Measurements from ENCODE around the gene HECW1. TPM values are rescaled to one million over a fixed set of nuclear protein-coding genes. Genes with fewer than 3 reads are reported as not detected.
"Not testable (repeated sequence)": the region's sequence is repeated elsewhere in the genome, so short reads cannot be mapped to it uniquely, and the experiment has no call there.

The HECW1 gene
- polyA plus RNA-seq, 3 donors, result 6.6 to 7.0 (median 6.7) TPM

DNA sequence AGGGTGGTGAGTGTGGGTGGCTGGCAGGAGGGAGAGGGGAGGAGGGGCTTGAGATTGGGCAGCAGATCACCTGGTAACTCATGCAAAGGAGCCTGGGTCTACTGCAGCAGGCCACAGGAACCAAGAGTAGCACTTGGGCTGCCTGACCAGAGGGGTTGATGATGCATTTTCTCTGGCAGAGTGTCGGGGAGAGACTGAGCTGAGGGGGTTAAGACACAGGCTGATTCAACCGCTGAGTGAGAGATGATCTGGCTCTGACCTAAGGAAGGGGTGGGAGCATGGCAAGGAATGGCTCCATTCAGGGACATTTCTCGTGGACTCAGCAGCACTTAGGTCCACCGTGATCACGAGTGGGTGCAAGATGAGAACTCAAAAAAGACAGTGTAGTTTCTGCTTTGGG is 355.0 kb downstream of the HECW1 start:
- no peak for DNase-seq (ENCODE audit: extremely low read depth in 1 of 11, low read depth in 9 of 11, low spot score in 4 of 11)

DNA sequence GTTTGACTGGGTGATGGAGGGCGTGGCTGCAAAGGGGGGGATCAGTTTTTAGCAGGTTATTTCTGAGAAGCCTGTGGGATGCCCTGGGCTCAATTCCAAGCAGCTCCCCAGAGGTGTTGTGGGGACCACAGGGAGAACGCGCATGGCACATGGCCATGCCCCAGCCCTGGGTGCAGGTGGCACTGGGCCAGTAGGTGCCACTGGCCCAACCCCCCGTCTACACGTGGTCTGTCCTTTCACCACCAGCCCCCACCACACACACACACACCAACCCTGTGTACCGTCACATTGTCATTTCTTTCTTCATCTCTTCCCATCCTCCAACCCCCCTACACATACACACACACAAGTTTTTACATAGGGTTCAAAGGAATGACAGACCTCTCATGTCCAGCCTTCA is 355.4 kb downstream of the HECW1 start:
- no peak for DNase-seq (ENCODE audit: extremely low read depth in 1 of 11, low read depth in 9 of 11, low spot score in 4 of 11)

DNA sequence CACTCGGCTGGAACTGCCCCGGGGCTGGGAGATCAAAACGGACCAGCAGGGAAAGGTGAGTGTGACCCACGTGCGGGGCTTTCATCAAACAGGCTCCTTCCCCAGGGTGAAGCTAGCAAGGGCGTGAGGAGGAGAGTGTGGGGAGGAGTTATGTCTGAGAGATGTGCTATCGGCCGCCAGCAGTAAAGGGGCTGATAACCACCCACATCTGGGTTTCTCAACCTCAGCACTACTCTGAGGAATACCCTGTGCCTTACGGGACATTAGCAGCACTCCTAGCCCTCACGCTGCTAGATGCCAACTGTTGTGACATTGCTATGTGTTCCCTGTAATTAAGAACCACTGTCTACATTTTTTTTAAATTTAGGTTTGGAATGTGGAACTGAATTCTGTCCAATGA is 356.6 kb downstream of the HECW1 start:
- DNase-seq (ENCODE audit: extremely low read depth in 1 of 11, low read depth in 9 of 11, low spot score in 4 of 11), result no peak

DNA sequence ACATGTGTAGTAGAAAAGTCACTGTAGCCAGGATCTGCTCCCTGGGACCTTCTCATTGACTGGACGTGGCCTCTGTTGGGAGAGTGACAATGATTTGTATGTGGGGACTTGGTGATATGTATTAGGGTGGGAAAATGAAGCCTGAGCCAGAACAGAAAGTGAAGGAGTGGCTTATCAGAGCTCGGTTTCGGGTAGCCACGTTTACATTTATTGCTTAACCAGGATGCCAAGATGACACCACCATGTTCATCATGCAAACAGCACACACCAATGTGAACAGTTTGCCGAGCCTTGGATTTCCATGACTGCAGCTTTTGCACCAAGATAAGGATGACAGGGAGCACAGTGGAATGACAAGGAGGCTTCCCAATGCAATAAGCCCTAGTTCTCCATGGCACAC is 357.7 kb downstream of the HECW1 start:
- DNase-seq (ENCODE audit: extremely low read depth in 1 of 11, low read depth in 9 of 11, low spot score in 4 of 11), result no peak

DNA sequence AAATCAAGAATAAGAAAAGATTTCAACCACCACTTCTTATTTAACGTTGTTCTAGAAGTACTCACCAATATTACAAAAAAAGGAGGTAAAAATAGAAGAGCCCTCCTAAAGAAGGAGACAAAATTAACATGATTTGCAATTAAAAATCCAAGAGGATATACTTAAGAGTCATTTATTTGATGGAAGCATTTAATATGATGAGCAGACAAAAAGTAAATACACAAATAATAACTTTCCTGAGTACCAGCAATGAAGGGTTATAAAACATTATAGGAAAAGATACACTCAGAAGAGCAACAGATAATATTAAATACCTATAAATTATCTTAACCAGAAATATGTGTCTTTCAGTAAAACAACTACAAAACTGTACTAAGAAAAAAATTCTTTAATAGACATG is 363.5 kb downstream of the HECW1 start:
- no peak for DNase-seq (ENCODE audit: extremely low read depth in 1 of 11, low read depth in 9 of 11, low spot score in 4 of 11)

DNA sequence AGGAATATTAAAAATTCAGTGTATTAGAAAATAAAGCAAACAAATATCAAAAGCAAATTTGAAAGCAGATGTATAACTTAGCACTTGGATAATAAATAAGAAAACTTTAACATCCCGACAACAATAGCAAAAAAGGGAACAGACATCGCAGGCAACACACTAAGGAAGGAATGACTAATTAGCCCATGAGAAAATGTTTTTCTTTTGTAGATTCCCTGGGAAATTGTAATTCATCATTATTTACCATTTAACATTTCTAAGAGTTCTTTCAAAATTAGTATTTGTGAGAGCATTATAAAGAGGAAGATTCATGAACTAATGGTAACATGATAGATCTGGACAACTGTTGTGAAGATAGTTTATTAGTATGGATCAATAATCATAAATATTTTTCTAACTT is 364.4 kb downstream of the HECW1 start:
- DNase-seq (ENCODE audit: extremely low read depth in 1 of 11, low read depth in 9 of 11, low spot score in 4 of 11), result no peak

DNA sequence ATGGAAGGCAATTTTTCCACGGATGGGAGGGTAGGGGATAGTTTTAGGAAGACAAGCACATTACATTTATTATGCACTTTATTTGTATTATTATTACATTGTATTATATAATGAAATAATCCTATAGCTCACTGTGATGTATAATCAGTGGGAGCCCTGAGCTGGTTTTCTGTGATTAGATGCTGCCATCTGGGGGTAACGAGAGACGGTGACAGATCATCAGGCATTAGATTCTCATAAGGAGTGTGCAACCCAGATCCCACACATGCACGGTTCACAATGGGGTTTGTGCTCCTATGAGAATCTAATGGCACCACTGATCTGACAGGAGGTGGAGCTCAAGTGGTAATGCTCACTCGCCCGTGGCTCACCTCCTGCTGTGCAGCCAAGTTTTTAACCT is 366.6 kb downstream of the HECW1 start:
- no peak for DNase-seq (ENCODE audit: extremely low read depth in 1 of 11, low read depth in 9 of 11, low spot score in 4 of 11)

DNA sequence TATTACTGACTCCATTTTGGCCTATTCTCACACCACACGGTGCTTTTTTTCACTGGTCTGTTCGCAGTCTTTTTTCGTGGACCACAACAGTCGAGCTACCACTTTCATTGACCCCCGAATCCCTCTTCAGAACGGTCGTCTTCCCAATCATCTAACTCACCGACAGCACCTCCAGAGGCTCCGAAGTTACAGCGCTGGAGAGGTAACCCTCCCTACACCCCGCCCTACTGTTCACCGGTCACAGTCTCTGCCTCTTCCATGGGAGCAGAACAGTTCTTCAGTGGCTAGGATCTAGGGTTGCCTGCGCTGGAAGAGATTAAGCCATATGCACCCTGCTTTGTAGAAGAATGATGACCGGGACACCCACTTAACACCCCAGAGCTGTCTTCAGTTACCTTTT is 367.1 kb downstream of the HECW1 start:
- DNase-seq (ENCODE audit: extremely low read depth in 1 of 11, low read depth in 9 of 11, low spot score in 4 of 11), result no peak

DNA sequence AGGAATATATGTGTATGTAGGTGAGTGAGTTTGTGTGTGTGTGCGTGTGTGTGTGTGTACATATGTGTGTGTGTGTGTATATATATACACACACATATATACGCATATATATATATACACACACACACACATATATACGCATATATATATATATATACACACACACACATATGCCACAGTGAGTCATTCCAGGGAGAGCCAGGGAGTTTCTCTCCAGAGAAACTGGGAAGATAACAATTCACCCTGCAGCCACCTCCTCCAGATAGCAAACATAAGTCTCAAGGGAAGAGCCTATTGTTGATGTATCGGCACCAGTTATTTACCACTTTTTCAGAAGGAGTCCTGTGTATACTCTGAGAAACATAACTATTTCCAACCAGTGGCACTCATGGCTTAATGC is 368.1 kb downstream of the HECW1 start:
- DNase-seq (ENCODE audit: extremely low read depth in 1 of 11, low read depth in 9 of 11, low spot score in 4 of 11), result no peak

DNA sequence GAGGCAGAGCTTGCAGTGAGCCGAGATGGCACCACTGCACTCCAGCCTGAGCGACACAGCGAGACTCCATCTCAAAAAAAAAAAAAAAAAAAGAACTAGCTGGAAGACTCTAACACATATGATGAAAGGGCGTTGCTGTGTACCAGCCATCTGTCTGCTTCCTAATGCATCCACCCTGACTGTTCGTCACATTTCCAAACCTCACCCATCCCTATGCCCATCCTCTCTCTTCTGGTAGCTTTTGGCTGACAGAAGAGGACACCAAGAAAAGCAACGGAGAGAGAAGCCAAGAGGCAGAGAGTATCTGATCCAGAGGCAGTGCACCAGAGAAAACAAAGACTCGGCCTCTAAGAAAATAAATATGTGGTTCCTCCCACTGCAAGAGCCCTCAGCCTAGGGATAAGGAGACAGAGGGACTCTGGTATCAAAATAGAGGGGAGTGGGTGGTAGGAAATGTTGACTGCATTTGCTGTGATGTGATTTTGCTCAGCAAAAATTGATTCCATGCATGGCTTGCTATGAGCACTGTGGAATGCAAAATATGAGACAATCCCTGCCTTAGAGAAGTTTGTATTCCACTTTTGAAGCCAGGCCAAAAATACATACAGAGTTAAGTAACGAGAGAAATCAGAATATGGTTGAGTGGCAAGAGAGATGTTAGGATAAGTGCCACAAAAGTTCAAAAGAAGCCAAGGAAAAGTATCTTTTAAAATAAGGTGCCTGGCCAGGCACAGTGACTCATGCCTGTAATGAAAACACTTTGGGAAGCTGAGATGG is 369.6 kb downstream of the HECW1 start:
- no peak for DNase-seq (ENCODE audit: extremely low read depth in 1 of 11, low read depth in 9 of 11, low spot score in 4 of 11)

DNA sequence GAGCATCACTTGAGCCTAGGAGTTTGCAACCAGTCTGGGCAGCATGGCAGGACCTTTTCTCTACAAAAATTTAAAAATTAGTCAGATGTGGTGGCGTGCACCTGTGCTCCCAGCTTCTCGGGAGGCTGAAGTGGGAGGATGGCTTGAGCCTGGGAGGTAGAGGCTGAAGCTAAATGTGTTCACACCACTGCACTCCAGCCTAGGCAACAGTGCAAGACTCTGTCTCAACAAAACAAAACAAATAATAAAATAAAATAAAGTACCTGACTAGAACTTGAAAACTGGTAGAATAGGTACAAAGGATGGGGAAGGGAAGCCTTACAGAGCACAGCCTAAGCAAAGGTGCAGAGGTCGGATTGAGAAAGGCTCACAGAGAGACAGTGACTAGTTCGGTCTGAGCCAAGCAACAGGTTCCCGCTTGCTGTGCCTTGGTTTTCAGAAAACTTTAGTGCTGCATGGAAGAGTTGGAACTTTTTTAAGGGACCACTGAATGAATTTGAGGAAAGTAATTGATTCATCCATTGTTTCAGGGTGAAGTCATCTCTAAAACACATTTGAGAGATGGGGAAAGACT is 370.3 kb downstream of the HECW1 start:
- no peak for DNase-seq (ENCODE audit: extremely low read depth in 1 of 11, low read depth in 9 of 11, low spot score in 4 of 11)

DNA sequence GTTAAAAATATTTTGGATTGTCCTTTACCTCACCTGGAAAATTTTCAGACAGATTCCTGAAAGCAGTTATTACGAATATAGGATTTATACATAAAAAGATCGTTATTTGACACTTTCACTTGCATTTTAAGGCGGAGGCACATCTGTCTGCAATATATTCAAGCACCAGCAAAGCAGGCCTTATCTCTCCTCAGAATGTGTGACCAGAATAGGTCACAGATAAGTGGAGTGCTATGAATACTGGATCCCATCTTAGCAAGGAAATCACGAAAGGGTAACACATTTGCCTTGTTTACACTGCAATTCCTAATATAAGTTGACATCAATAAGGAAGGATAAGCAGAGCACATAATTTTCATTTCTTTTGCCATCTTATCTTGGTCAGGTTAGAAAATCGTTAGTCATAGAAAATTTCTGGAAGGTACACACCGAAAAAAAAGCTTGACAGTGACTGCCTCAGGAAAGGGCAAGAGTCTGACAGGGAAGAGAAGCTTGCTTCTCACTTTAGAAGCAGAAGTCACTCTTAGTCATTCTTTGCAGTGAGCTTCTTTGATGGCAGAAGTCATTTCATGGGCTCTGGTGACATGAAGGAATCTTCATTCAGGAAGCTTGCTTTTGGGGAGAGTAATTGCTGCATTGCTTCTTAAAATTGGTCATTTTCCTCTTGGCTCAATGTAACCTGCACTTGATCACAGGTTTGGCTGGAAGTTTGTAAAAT is 372.4 kb downstream of the HECW1 start:
- no peak for DNase-seq (ENCODE audit: extremely low read depth in 1 of 11, low read depth in 9 of 11, low spot score in 4 of 11)

DNA sequence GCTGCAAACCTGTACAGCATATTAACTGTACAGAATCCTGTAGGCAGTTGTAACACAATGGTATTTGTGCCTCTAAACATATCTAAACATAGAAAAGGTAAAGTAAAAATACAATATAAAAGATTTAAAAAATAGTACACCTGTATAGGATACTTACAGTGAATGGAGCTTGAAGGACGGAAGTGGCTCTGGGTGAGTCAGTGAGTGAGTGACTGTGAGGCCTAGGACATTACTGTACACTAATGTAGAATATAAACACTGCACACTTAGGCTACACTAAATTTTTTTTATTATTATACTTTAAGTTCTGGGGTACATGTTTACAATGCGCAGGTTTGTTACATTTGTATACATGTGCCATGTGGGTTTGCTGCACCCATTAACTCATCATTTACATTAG is 373.1 kb downstream of the HECW1 start:
- no peak for DNase-seq (ENCODE audit: extremely low read depth in 1 of 11, low read depth in 9 of 11, low spot score in 4 of 11)

DNA sequence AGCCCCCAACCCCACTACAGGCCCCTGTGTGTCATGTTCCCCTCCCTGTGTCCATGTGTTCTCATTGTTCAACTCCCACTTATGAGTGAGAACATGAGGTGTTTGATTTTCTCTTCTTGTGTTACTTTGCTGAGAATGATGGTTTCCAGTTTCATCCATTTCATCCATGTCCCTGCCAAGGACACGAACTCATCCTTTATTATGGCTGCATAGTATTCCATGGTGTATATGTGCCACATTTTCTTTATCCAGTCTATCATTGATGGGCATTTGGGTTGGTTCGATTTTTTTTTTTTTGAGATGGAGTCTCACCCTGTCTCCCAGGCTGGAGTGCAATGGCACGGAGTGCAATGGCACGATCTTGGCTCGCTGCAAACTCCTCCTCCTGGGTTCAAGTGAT is 373.6 kb downstream of the HECW1 start:
- DNase-seq (ENCODE audit: extremely low read depth in 1 of 11, low read depth in 9 of 11, low spot score in 4 of 11), result not testable (repeated sequence)

DNA sequence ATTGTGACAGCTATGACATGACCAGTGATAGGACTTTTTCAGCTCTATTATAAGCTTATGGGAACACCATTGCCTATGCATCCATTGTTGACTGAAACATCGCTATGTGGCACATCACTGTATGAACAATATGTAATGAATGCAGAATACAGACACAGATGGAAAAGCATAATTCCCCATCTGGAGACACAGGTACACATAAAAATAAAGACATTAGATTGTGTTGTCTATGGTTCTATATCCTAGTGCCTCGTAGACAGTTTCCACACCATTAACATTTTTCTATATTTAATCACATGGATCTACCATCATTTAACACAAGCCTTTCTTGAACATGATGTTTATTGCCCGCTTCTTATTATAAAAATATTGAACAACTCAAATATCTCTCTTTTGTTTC is 374.2 kb downstream of the HECW1 start:
- no peak for DNase-seq (ENCODE audit: extremely low read depth in 1 of 11, low read depth in 9 of 11, low spot score in 4 of 11)

DNA sequence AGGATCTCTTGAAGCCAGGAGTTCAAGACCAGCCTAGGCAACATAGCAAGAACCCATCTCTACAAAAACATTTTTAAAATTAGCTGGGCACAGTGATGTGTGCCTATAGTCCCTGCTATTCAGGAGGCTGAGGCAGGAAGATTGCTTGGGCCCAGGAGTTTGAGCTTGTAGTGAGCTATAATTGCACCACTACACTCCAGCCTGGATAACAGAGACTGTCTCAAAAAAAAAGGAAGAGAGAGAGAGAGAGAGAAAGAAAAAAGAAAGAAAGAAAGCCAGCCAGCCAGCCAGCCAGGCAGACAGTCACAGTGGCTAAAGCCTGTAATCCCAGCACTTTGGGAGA is 375.3 kb downstream of the HECW1 start:
- DNase-seq (ENCODE audit: extremely low read depth in 1 of 11, low read depth in 9 of 11, low spot score in 4 of 11), result no peak

DNA sequence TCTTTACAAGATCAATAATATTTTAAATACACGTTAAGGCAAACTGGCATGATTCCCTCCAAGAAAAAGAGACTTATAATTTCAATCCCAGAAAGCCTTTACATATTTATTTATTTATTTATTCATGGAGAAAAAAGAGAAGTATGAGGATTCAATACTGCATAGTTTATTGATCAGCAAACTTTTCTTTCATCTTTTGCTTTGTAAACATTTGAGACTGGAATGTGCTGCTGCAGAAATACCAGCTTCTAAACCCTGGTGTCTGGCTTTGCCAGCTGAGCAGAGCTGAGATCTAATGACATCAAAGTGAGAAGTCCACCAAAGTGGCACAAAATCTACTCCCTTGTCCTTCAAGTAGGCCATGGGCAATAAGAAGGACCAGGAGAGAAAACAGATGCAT is 376.8 kb downstream of the HECW1 start:
- DNase-seq (ENCODE audit: extremely low read depth in 1 of 11, low read depth in 9 of 11, low spot score in 4 of 11), result no peak

DNA sequence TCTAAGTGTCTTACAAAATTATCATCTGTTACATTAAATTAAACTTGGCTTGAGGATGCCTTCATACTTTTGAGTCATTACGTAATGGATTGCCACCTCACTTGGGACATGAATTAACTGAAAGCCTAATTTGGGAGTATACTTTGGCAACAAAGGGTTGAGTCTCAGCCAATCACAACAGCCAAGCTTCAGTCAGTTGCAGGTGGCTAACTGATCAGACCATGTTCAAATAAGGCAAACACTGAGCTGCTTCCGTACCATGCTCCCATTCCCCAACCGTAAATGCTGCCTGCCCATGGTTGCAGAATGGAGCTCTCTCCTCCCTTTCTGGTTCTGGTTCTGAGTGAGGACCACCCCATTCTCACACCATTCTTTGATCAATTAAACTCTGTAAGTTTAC is 377.6 kb downstream of the HECW1 start:
- no peak for DNase-seq (ENCODE audit: extremely low read depth in 1 of 11, low read depth in 9 of 11, low spot score in 4 of 11)

DNA sequence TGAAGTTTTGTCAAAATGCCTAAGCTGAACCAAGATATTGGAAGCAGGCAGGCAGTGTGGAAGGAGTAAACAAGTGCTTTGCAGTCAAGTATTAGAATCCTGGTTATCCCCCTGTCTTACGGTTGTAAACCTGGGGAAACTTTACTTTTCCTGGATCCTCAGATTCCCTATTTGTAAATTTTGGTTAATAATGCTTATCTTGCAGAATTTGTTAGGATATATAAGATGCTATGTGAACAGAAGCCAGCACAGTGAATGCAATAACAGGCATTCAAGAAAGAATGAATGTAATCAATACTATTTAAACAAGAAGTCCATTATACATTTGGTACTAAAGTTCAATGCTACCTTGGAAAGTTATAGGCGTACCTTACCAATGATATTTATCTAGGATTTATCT is 378.7 kb downstream of the HECW1 start:
- no peak for DNase-seq (ENCODE audit: extremely low read depth in 1 of 11, low read depth in 9 of 11, low spot score in 4 of 11)

DNA sequence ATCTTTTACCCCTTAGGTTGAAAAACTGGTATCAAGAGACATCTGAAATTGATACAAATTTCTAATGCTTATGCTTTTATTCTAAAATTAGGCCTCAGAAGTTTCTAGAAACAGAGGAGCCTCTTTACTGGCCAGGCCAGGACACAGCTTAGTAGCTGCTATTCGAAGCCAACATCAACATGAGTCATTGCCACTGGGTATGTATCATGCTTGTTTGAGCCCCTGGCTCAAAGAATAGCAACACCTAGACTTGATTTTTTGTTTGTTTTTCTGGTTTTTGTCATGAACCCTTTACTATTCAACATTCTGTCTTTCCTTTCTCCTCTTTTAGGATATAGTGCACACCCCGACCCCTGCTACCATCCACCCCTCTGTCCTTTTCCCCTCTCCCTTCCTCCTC is 379.5 kb downstream of the HECW1 start:
- no peak for DNase-seq (ENCODE audit: extremely low read depth in 1 of 11, low read depth in 9 of 11, low spot score in 4 of 11)

DNA sequence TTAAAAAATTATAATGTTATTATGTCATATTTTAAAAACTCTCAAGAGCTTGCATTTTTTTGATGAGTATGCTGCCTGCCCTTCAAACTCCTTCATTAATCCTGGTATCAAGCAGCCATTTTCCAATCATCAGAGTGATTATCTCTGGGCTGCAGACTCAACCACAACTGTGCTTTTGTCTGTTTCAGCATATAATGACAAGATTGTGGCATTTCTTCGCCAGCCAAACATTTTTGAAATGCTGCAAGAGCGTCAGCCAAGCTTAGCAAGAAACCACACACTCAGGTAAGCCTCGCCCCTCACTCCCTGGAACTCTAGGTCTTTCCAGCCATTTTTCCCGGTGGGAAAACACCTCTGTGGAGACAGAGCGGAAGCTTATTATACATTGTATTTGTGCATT is 380.4 kb downstream of the HECW1 start:
- DNase-seq (ENCODE audit: extremely low read depth in 1 of 11, low read depth in 9 of 11, low spot score in 4 of 11), result no peak

Data from renal cortex interstitium (tissue), 11 donors.